GM18861 (cell line): ENCODE measurements around the gene NECAB2.

Experiments
- ATAC-seq: cut with Tn5 transposase; IDR thresholded peaks from one replicate; pipeline ENCODE4 v1.9.1; 2021; ENCODE audit not compliant: unreplicated experiment

The NECAB2 gene

DNA sequence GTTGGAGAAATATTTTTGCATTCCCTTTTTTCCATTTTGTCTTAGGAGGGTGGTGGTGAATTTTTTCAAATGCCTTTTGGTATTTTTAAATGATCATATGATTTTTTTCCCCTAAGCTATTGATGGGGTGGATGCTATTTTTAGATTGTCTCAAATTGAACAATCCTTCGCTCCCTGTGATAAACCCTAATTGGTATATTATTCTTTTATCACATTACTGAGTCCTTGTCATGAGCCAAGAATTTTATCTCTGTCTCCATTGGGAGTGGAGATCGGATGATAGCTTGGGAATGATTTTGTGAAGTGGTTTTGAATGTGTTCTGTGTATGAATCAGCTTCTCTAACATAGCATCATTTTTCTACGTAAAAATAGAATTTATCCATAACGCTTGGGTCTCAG, 15.4 kb downstream of the NECAB2 start:
- no peak for ATAC-seq

- ATAC-seq, result no peak
Measured at GRCh38 chr16:83989300-83989699, 21.3 kb downstream of the NECAB2 start.

- ATAC-seq, result no peak
Measured at GRCh38 chr16:83990492-83990891, 22.4 kb downstream of the NECAB2 start.

DNA sequence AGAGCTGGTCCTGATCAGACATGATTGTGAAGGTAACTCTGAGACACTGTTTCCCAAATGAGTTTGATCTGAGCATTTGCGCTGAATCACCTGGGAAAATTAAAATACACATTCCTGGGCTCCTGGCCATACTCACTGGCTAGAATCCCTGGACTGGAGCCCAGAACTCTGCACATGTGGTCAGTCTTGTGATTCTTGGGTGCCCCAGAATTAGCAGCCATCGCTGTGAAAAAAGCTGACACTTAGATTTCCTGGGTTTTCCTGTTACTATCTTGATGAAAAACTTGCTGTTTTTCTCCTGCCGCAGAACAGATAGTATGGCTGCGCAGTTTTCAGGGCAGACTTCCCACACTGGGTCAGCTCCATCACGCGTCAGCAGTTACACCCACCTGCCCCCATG, 24.6 kb downstream of the NECAB2 start:
- no peak for ATAC-seq

- ATAC-seq, result no peak
Measured at GRCh38 chr16:83994087-83994486, 26.0 kb downstream of the NECAB2 start.

DNA sequence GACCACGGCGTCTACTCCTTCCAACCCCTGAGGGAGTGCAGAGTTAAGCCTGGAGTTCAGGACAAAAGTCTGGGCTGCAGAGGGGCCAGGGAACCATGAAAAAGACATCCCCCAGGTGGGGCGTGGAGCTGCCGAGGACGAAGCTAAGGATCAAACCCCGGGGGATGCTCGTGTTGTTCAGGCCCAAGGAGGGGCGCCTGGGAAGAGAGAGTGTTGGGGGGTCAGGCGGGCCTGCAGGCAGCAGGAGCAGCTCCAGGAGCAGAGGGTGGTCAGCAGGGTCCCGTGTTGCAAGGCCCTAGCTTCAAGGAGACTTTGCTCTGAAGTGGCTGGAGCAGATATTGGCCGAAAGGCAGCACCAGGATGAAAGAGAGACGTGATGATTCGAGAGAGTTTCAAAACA, 26.7 kb downstream of the NECAB2 start:
- ATAC-seq, result no peak

DNA sequence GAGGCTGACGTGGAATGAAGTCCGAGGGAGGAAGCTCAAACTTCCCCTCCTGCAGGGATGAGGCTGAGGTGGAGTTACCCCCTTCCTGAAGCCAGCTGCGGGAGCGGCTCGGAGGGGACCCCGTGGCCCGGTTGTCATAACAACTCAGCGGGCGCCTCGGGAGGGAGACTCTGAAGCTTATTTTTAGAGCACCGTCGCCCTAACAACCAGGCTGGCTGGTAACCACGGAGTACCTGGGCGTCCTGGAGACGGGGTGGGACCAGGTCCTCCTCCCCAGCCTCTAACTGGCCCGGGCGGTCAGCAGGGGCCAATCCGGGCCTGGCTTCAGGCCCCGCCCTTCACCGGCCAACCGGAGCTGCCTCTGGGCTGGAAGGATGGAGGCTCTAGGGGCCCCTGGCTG, 27.7 kb downstream of the NECAB2 start:
- ATAC-seq, result no peak

DNA sequence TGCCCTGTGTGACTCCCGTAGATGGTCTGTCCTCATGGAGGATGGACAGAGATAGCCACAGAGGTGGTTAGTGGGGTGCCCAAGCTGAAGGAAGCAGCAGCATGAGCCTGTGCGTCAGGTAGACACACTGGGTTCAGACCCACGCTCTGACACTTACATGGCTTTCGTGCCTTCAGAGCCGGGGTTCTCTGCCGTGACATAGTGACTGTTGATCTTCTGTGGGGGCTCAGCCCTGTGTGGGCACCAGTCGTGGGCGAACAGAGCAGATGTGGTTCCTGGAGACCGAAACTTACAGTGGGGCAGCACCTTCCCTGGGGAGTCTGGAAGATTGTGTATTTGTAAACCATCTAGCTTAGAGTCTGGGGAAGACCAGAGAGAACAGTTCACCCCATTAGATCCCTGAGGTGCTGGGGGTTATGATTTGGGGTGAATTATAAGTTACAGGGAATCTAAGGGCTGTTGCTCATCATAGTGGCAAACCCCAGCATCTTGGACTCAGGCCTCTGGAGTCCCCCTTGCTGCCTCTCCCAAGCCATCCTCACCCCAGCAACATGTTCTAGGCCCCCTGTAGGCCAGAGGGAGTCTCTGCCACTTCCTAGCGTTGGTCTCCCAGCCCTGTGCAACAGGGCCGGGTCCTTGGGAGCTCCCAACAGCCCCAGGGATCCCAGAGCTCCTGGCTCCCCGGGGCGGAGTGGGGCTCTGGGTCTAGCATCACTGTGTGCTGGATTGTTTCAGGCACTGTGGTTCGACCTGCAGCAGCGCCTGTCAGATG, 28.6 kb downstream of the NECAB2 start:
- ATAC-seq, result no peak

GRCh38 chr16:83998091-83998490, 30.0 kb downstream of the NECAB2 start:
- ATAC-seq, result no peak

DNA sequence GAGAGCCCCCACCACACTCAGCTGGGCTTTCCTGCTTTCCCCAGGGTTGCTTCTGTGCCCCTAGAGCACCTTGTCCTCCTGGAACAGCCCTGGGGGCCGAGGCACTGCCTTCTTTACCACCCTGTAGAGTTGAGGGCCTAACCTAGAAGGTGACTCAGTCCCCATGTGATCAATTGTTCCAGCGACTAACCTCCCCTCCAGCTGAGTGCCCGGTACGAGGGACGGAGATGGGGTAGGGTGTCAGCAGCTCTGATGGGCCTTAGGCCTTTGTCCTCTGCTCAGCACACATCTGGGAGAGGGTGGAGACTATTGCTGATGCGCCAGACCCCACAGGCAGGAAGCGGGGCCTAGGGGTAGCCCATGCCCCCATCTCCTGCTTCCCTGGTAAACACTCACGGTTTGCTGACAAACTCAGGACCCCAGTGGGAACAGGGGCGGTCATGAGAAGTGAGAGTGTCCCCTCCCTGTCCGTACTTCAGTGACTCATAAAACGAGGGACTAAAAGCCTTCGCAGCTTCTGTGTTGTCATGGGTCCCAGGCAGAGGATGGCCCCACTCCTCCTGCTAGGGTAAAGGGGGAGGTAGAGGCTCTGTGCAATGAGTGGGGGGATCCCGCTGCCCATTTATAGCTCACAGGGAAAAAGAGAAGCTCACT, 33.1 kb downstream of the NECAB2 start:
- ATAC-seq, result no peak

DNA sequence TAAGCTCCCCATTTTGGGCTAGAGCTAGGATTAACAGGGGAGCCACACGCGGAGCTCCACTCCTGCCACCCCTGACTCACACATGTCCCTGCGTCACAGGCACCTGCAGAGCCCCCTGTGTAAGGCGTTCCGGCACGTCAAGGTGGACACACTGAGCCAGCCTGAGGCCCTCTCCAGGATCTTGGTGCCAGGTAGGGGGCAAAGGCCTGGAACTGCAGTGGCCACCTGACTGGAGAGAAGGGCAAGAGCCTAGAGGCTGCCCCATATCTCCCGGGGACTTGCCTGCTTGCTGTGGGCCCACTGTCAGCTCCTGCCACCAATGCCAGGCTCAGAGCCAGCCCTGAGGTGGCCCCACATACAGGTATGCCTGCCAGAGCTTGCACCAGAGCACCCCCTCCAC, 33.7 kb downstream of the NECAB2 start:
- ATAC-seq, result no peak

DNA sequence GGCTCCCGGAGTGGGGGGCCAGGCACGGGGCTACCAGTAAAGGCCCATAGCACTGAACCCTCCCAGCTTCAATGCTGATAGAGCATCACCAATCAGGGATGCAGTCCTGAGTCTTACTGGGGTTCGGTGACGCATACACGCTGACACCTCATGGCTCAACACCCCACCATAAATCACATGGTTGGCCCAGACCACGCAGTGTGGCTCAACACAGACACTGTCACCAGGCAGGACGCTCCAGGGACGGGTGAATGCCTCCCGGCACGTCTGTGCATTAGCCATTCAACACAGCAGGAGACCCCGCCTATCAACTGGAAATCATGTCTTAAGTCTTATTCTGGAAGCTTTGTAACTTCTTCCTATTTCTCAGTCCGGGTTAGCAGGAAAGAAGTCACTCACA, 35.0 kb downstream of the NECAB2 start:
- ATAC-seq, result no peak

DNA sequence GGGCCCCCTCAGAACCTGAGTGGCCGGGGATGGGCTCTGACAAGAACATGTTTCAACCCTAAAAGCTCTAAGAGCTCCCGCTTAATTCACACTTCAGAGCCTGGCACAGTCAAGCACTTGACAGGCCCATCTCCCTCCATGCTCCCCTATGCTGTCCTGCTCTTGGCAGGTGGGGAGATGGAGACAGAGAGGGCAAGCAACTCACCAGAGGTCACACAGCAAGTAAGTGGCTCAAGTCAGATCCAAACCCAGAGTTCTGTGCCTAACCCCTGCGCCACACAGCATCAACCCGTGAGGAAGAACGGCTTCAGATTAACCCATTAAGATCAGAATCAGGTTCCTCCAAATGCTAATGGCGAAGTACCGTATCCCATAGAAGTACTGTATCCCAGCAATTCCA, 36.4 kb downstream of the NECAB2 start:
- ATAC-seq, result no peak

- ATAC-seq, result no peak
Measured at GRCh38 chr16:84005391-84005790, 37.3 kb downstream of the NECAB2 start.

GRCh38 chr16:84007520-84007919, 39.5 kb downstream of the NECAB2 start:
- ATAC-seq, result no peak

DNA sequence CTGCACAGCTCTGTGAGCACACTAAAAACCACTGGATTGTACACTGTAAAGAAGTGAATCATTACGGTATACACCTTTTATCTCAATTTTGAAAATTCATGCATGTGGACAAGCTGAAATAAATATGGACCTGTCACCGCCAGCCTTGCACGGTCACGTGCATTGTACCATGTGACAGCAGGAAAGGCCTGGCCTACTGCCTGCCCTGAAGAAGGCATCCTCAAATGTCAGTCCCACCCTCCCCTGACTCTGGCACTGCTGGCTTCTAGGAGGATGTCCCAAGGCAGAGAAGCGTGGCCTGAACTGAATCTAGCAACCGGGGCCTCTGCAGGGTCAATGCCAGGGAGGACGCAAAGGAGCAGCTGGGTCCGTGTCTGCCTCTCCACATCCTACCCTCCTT, 39.9 kb downstream of the NECAB2 start:
- ATAC-seq, result no peak

DNA sequence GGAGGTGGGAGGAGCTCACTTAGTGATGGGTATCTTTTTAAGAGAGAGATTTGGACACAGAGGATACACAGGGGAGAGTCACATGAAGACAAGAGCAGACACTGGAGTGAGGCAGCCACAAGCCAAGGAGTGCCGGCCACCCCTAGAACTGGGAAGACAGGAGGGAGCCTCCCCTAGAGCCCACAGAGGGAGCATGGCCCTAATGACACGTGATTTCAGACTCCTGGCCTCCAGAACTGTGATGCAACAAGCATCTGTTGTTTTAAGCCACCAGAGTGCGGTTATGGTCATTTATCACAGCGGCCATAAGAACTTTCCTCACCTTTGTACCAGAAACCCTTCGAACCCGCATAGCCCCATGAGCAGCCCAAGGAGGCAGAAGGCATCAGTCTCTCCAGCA, 41.2 kb downstream of the NECAB2 start:
- no peak for ATAC-seq

DNA sequence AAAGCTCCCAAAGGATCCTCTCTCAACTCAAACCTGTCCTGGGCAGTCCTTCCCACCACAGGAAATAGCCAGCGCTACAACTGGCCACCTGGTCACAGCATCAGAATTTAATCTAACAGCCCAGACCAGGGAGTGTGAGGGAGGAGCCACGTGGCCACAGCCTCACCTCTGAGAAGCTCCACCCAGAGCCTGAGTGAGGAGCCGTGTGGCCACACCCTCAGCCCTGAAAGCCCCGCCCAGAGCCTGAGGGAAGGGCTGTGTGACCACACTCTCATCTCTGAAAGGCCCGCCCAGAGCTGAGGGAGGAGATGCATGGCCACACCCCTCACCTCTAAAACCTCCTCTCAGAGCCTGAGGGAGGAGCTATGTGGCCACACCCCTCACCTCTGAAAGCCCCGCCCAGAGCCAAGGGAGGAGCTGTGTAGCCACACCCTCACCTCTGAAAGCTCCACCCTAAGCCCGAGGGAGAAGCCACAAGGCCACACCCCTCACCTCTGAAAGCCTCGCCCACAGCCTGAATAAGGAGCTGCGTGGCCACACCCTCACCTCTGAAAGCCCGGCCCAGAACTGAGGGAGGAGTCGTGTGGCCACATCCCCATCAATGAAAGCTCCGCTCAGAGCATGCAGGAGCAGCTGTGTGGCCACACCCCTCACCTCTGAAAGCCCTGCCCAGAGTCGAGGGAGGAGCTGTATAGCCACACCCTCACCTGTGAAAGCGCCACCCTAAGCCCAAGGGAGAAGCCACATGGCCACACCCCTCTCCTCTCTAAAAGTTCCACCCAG, 45.9 kb downstream of the NECAB2 start:
- peak; percentile 70 for ATAC-seq

DNA sequence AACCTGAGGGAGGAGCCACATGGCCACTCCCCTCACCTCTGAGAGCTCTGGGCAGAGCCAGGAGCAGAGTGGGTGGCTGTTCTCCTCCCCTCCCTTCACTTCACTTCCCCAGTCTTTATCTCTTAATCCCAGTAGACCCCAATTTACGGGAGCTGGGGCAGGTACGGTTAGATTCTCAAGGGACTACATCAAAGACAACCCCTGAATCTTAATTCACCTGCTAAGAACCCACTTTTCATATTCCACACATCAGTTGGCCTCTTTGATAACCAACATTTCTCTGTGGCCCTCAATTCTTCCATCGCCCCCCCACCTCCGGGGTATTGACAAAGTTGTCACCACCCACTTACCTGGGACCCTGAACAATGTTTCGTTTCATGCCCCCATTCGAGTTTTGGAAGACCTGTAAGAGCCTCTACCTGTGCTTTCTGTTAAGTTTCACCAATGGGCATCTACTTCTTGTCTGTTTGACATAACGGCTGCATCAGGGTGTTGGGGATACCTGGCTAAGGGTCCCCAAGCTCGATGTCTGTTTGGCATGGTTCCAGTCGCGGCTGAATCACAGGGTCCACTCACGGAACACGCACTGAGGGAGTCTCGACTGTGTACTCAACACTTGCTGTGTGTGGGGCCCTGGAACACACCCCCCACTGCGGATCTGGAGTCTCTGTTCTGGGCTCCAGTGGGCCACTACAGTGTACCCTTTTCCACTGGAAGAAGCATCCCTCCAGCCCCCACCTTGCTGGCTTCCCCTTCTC, 46.7 kb downstream of the NECAB2 start:
- no peak for ATAC-seq

DNA sequence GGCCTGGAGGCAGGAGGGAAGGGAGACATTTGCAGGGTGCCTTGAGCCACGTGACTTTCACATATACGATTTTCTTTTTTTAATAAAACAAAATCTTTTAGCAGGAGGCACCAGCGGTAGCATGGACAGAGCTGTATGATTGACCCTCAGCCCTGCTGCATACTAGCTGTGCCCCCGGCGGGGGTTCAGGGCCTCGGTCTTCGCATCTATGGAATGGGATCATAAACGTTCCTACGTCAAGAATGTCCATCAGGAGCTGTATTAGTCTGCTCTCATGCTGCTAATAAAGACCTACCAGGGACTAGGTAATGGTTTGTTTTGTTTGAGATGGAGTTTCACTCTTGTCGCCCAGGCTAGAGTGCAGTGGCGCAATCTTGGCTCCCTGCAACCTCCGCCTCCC, 47.4 kb downstream of the NECAB2 start:
- ATAC-seq, result no peak

- no peak for ATAC-seq
Measured at GRCh38 chr16:84016477-84016876, 48.4 kb downstream of the NECAB2 start.
